Left lung (tissue), 10 donors: ENCODE measurements around the gene CASZ1. TPM values are rescaled to one million over a fixed set of nuclear protein-coding genes. Genes with fewer than 3 reads are reported as not detected.

Source experiments
- ATAC-seq: fragments of 200-7000 bp; cut with Tn5 transposase; one replicate; pipeline ENCODE4 v1.9.1; 2020; ENCODE audit warnings: moderate library complexity
- DNase-seq, 4 donors: peaks; one replicate each; pipeline ENCODE4 v3.0.0-alpha.2; 2013 to 2020
- H3K27ac ChIP-seq, 2 donors: fragments of 200-600 bp; sonication (generic) in 1 of 2; one replicate each; pipeline versions ENCODE4 v1.5.0 to v1.8.0; 2020 to 2021
- H3K27me3 ChIP-seq, 2 donors: fragments of 200-600 bp; sonication (generic) in 1 of 2; one replicate each; pipeline versions ENCODE4 v1.5.0 to v1.8.0; 2020 to 2021
- H3K36me3 ChIP-seq, 2 donors: fragments of 200-600 bp; sonication (generic) in 1 of 2; one replicate each; pipeline versions ENCODE4 v1.5.0 to v1.8.0; 2020 to 2021
- H3K4me1 ChIP-seq, 2 donors: fragments of 200-600 bp; one replicate each; pipeline ENCODE4 v1.8.0; 2021
- H3K4me3 ChIP-seq, 2 donors: fragments of 200-600 bp; sonication (generic) in 1 of 2; one replicate each; pipeline versions ENCODE4 v1.5.0 to v1.8.0; 2020 to 2021; ENCODE audit warnings: mild to moderate bottlenecking in 1 of 2
- H3K9me3 ChIP-seq, 2 donors: fragments of 200-600 bp; sonication (generic) in 1 of 2; one replicate each; pipeline versions ENCODE4 v1.5.0 to v1.8.0; 2020 to 2021
- CTCF ChIP-seq, 2 donors: fragments of 200-600 bp; sonication (generic) in 1 of 2; IDR thresholded peaks; one replicate each; pipeline versions ENCODE4 v1.5.0 to v1.8.0; 2021; ENCODE audit warnings: antibody characterized with exemption in 2 of 2
- intact Hi-C, 2 donors: fragments of 100-400 bp; cut with DNase I; formaldehyde crosslinking; loops; one replicate each; pipeline versions ENCODE4 v1.11.2 to v1.14.2; 2022
- polyA plus RNA-seq, 6 donors: library from polyadenylated mRNA; unstranded; fragments of 120-200 nt; gene quantifications; one replicate each; pipeline ENCODE4 v1.2.1, GENCODE V29; 2013; ENCODE audit not compliant: insufficient read length in 6 of 6
- total RNA-seq, 2 donors: library from RNA; stranded (reverse); fragmentation: NEBNext Ultra II Directional; extraction: Animal tissue kit (Norgen Biotek cat#: 25700); gene quantifications; one replicate each; pipeline ENCODE4 v1.2.1, GENCODE V29; 2021
- donor health status: DM: no; HTN: yes; CAD: no.
- donor health status: DM: no; HTN: no; CAD: no.

The CASZ1 gene
- total and polyA plus RNA-seq, 8 donors: 15.1 to 44.0 (median 21.1) TPM

GRCh38 chr1:10744029-10744428, 52.4 kb downstream of the CASZ1 start:
- no peak for TF ChIP-seq CTCF (IDR thresholded peaks at IDR 0.05)
- H3K27ac ChIP-seq: no peak overlapping the region
- H3K36me3 ChIP-seq: no peaks in the 10 kb centered on the region
- no peak for DNase-seq
- H3K27me3 ChIP-seq: no peaks in the 10 kb centered on the region
- no peaks in the 10 kb centered on the region for H3K9me3 ChIP-seq
- intact Hi-C loops: no loop called here
- H3K4me1 ChIP-seq: peaks cover 0 to 7% of the 10 kb centered on the region in 2 donors
- H3K4me3 ChIP-seq: no peak overlapping the region
- no peak for ATAC-seq

DNA sequence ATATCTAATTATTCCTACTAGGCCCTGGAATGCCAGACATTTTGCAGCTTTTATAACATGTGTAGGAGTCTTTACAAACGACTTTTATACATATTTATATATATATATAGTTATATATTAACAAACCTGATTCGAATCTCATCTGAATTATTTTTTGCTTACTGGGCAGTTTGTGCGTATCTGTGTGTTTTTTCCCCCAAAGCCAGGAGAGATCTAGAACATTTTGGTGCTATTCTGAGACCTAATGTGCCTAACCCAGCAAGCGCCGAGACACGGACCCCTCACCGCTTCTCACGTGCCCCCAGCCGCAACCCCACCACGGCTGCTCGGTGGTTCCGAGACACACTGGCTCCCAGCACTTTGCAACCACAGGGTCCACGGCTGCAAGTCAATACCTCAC, 54.8 kb downstream of the CASZ1 start:
- H3K27ac ChIP-seq: no peak overlapping the region
- intact Hi-C loops: no loop called here
- no peaks in the 10 kb centered on the region for H3K36me3 ChIP-seq
- H3K4me1 ChIP-seq: peaks cover 7 to 16% of the 10 kb centered on the region in 2 donors
- no peak overlapping the region for H3K4me3 ChIP-seq
- no peaks in the 10 kb centered on the region for H3K27me3 ChIP-seq
- DNase-seq: no peak
- ATAC-seq: no peak
- no peak for TF ChIP-seq CTCF (IDR thresholded peaks at IDR 0.05)
- H3K9me3 ChIP-seq: no peaks in the 10 kb centered on the region

GRCh38 chr1:10740123-10740522, 56.3 kb downstream of the CASZ1 start:
- no peak for TF ChIP-seq CTCF (IDR thresholded peaks at IDR 0.05)
- no peaks in the 10 kb centered on the region for H3K27me3 ChIP-seq
- H3K9me3 ChIP-seq: no peaks in the 10 kb centered on the region
- H3K36me3 ChIP-seq: no peaks in the 10 kb centered on the region
- peaks cover 7 to 12% of the 10 kb centered on the region in 2 donors for H3K4me1 ChIP-seq
- intact Hi-C loops: no loop called here
- H3K4me3 ChIP-seq: no peak overlapping the region
- H3K27ac ChIP-seq: no peak overlapping the region
- ATAC-seq (no peak), DNase-seq (no peak)

DNA sequence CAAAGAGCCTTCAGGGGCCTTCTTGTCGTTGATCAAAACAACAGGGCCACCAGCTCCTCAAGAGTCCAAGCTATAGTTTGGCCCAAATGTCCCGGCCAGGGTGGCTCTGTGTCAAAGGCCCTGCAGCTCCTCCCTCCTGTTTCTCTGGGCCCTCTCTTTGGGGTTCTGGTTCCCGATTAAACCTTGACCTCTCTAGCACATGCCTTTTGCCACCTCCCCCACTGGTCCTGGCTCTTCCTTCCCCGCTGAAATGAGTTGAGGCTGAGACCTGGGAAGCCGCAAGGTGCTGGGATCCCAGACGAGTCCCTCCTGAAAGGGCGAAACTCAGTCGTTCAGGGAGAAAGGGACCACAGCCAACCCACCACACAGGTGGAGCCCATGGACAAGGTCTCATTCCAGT, 56.9 kb downstream of the CASZ1 start:
- TF ChIP-seq CTCF (IDR thresholded peaks at IDR 0.05): no peak
- peaks cover 7 to 15% of the 10 kb centered on the region in 2 donors for H3K4me1 ChIP-seq
- H3K27ac ChIP-seq: no peak overlapping the region
- no peaks in the 10 kb centered on the region for H3K36me3 ChIP-seq
- no peak for ATAC-seq
- no peaks in the 10 kb centered on the region for H3K27me3 ChIP-seq
- no peaks in the 10 kb centered on the region for H3K9me3 ChIP-seq
- DNase-seq: no peak
- H3K4me3 ChIP-seq: no peak overlapping the region
- intact Hi-C loops: no loop called here

DNA sequence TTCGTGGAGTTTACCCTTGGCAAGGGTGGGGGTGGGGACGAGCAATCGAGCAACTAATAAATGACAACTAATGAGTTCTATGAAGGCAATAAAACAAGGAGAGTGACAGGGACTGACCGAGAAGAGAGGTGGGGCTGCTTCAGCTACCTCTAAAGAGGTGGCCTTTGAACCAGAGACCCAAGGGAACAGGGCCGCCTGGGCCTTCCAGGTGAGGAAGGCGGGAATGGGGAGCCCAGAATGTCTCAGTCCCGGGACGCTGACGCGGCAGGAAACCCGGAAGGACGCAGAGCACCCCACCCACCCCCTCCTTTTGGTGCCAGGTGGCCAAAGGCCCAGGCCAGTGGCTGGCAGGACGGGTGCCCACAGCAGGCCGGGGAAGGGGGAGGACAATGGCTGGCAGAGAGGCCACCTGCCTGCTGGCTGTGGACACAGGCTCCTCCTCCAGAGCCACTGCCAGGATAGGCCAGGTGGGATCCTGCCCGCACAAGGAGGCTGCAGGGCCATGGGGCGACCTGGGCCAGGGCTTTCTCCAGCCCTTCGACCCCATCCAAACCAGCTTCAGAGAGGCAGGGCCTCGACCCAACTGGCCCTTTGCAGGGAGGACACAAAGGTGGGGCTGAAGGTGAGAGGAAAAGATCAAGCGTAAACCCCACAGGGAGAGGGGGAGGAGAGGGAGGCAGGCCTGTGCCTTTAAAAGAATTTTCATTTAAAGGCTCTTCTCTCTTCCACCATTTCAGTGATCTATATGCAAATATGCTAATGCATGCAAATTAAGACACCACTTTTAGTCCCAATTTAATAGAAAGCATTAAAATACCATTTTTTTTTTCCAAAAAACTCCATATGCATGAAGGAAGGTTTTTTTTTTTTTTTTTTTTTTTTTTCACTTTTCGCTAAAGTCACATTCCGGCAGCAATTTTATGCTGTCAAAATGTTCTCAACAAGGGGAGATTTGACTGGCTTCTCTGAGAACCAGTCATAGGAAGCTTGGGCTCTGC, 58.1 kb downstream of the CASZ1 start:
- Histone ChIP-seq H3K4me3 (no peak overlapping the region), H3K4me1 (peaks cover 7 to 16% of the 10 kb centered on the region in 2 donors), H3K27me3 (no peaks in the 10 kb centered on the region), H3K9me3 (no peaks in the 10 kb centered on the region), H3K36me3 (no peaks in the 10 kb centered on the region), H3K27ac (peak overlapping the region in 1 of 2 donors; percentile 55)
- DNase-seq (no peak), ATAC-seq (peak; percentile 12)
- intact Hi-C loops: no loop called here
- TF ChIP-seq CTCF (IDR thresholded peaks at IDR 0.05): no peak
